SK-N-SH (cell line): Measurements from ENCODE around the gene COX14.

Source experiments
- ELF1 ChIP-seq: IDR thresholded peaks from 2 replicates; pipeline ENCODE4 v1.4.0; 2012
- GATA2 ChIP-seq: sonication (generic); formaldehyde crosslinking; IDR thresholded peaks from 2 replicates; pipeline ENCODE4 v1.5.0; 2020; ENCODE audit warnings: mild to moderate bottlenecking, missing genetic modification reagents
- MXI1 ChIP-seq: IDR thresholded peaks from 2 replicates; pipeline ENCODE4 v1.6.1; 2012; ENCODE audit warnings: mild to moderate bottlenecking, low read depth, low read length, improper control_type of control experiment
- POLR2AphosphoS5 ChIP-seq: IDR thresholded peaks from 2 replicates; pipeline ENCODE4 v1.6.1; 2012; ENCODE audit warnings: low read depth, low read length
- TEAD4 ChIP-seq: IDR thresholded peaks from 2 replicates; pipeline ENCODE4 v1.4.0; 2012; ENCODE audit warnings: mild to moderate bottlenecking, borderline replicate concordance; ENCODE audit not compliant: insufficient read depth
- TF ChIP-seq, protein P1 (sequence below): fragments of 200-600 bp; sonication (generic); IDR thresholded peaks from 2 replicates; pipeline ENCODE4 v1.6.1; 2017; ENCODE audit warnings: antibody characterized with exemption, mild to moderate bottlenecking, moderate library complexity

DNA sequence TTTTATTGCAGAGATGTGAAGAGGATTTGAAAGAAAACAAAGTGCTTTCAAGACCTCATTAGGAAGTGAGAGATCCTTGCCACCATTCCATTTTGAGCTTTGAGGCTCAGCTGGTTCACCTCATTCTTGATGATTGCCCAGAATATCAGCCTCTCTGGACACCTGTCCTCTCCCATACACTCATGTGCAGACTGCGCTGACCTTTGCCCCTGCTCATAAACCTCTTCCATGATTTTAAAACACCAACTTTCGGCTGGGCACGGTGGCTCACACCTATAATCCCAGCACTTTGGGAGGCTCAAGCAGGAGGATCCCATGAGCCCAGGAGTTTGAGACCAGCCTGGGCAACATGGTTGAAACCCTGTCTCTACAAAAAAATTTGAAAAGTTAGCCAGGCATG is 8.9 kb downstream of the COX14 start:
- TF ChIP-seq, protein P1, sequence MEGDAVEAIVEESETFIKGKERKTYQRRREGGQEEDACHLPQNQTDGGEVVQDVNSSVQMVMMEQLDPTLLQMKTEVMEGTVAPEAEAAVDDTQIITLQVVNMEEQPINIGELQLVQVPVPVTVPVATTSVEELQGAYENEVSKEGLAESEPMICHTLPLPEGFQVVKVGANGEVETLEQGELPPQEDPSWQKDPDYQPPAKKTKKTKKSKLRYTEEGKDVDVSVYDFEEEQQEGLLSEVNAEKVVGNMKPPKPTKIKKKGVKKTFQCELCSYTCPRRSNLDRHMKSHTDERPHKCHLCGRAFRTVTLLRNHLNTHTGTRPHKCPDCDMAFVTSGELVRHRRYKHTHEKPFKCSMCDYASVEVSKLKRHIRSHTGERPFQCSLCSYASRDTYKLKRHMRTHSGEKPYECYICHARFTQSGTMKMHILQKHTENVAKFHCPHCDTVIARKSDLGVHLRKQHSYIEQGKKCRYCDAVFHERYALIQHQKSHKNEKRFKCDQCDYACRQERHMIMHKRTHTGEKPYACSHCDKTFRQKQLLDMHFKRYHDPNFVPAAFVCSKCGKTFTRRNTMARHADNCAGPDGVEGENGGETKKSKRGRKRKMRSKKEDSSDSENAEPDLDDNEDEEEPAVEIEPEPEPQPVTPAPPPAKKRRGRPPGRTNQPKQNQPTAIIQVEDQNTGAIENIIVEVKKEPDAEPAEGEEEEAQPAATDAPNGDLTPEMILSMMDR, result no peak
- TF ChIP-seq TEAD4 (no peak), POLR2AphosphoS5 (no peak), ELF1 (no peak), GATA2 (CRISPR knock-in tag) (no peak), MXI1 (no peak)
